GM21360 (cell line): ENCODE data around the gene LPP.

Experiments
- ATAC-seq: cut with Tn5 transposase; IDR thresholded peaks from one replicate; pipeline ENCODE4 v1.9.1; 2021; ENCODE audit warnings: mild to moderate bottlenecking, moderate library complexity; ENCODE audit not compliant: unreplicated experiment

Gene LPP

GRCh38 chr3:188721312-188721711 lies 567.4 kb downstream of the LPP start:
- no peak for ATAC-seq

DNA sequence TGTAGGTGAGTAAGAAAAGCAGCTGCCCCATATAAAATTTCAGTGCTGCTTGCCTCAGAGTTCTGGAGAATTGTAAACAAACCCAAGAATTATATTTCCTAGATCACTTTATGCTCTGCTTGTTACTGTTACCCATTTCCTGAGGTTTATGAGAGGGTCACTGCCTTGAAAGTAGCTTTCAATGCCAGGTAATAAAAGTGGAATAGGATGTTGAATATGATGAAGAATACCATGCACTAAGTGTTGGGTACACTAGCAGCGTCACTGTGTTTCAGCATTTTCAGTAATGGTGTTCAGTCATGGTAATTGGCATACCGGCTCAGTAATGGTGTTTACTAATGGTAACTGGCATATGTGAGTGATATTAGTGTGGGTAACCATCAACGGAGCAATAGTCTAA lies 568.0 kb downstream of the LPP start:
- no peak for ATAC-seq

- no peak for ATAC-seq
These were observed 569.0 kb downstream of the LPP start for GRCh38 chr3:188722963-188723362.

DNA sequence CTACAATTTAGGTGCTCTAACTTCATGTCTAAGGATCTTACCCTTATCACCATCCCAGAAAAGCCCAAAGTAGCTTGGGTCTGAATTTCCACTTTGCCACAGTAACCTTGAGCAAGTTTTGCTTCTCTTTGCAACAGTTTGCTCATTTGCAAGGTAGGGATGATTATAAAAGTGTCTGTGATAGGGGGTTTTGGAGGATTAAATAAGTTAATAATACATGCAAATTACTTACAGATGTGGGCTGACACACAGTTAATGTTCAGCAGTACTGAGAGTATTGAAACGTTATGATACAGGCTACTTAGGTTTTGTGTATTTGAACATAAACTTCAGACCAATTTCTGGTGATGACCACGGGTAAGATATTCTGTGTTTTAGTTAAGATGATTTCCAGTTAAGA lies 573.1 kb downstream of the LPP start:
- no peak for ATAC-seq

GRCh38 chr3:188728371-188728896 lies 574.5 kb downstream of the LPP start:
- no peak for ATAC-seq

DNA sequence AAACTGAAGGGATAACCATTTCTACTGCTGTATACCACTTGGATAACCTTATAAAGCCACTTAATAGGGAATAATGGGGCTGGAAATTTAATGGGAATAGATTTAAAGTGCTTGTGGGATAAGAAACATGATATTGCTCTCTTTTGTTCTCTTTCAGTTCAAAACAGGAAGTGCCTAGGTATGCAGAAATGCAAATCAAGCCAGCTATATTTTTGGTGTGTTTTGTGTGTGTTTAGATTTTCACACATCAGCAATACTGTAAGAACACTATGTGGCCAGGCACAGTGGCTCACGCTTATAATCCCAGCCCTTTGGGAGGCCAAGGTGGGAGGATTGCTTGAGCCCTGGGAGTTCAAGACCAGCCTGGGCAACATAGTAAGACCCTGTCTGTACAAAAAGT lies 575.5 kb downstream of the LPP start:
- no peak for ATAC-seq

- no peak for ATAC-seq
These were observed 580.4 kb downstream of the LPP start for GRCh38 chr3:188734395-188734794.

- ATAC-seq = no peak
These were observed 585.6 kb downstream of the LPP start for GRCh38 chr3:188739511-188739910.

DNA sequence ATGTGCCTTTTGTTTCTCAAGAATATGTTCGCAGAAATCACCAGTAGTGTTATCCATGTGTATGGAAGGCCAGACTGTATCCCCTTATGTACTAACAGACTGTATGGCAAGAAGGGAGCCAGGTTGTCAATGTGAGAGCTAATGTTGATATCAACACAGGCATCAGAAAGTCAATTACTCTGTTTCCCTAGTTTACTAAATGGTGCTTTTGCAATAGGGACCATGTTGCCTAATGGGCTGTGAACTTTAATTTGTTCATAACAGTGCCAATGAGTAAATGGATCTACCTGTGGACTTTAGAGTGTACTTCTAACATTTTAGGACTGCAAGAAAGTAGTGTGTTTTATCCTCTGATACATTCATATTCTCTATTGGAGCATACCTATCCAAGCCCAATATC lies 586.1 kb downstream of the LPP start:
- no peak for ATAC-seq

- ATAC-seq = no peak
These were observed 589.0 kb downstream of the LPP start for GRCh38 chr3:188742755-188743550.

GRCh38 chr3:188744166-188744565 lies 590.2 kb downstream of the LPP start:
- ATAC-seq = no peak

DNA sequence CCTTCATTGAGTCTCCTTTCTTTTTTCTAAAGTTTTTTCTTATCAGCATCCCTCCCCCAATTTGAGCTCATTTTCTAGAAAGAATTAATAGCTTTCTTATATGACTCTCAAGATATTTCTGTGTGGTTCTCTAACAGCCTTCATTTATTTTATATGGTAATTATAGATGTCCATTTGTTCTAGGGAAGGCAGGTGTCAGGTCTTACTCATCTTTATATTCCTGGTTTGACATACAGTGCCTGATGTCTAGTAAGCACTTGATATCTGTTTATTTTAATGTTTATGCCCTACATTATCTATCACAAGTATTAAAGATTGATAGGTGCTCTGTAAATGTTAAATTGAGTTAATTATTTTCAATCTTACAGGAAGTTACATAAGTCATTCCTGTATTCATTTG lies 591.1 kb downstream of the LPP start:
- no peak for ATAC-seq

DNA sequence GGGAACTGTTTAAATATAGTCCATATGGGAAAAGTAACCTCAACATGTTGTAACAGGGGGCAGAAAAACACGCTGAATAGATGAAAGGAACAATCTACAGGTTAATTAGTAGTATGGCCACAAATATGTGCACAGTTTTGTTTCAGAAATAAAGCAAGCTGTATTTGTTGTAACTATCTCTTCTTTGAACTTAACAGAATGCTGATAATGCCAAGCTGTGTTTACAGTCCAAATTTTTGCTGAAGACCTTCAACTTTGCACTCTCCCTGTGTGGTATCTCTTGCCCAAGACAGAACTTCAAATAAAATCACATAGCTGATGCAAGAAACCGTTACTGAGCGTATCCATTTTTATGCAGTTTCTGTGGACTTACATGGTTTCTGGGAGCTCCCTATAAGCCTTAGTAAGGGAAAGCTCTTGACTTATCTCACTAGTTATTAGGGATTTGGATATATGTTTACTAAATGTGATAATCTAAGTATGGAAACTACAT lies 592.4 kb downstream of the LPP start:
- no peak for ATAC-seq

DNA sequence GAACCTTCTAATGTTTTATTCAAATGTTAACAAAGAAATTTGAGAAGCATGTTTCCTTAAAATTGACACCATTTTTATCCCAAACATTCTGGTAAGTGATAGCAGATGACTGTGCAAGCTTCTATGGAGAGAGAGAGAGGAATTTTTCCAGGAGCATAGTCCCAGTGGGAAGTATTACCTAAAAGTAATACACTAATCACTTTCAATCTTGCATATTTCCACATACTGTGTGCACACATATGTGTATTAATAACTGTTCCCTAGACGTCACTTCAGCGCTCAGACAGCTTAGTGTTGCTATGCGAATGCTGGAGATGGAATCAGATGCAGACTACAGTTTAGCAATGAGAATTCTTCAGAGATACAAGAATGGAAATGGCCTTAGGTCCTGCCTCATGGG lies 593.5 kb downstream of the LPP start:
- no peak for ATAC-seq

DNA sequence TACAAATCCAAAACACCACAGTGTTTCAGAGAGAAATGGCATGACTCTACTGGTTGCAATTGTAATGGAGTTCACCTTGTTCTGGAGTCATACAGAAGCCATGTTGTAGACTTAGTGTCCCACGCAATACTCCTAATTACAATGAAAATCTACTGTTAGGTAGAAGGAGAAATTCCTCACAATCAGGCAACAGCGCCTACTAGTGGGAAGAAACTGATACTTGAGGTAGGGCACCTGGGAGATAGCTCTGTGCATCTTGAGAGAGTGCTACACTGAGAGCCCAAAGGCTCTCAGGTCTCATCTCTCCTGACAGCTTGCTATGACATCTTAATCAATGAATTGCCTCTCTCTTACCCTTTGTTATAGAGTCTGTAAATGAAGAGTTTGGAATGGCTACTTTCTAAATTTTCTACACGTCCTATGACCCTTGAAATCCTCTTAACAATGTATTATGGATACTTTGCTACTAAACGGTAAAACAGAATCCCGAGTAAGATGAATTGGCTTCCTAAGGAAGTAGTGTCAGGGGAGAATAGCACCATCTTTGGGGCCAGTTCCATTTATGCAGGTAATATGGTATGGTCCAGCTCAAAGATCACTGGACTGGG lies 595.2 kb downstream of the LPP start:
- ATAC-seq = no peak

GRCh38 chr3:188749830-188750229 lies 595.9 kb downstream of the LPP start:
- ATAC-seq = no peak

DNA sequence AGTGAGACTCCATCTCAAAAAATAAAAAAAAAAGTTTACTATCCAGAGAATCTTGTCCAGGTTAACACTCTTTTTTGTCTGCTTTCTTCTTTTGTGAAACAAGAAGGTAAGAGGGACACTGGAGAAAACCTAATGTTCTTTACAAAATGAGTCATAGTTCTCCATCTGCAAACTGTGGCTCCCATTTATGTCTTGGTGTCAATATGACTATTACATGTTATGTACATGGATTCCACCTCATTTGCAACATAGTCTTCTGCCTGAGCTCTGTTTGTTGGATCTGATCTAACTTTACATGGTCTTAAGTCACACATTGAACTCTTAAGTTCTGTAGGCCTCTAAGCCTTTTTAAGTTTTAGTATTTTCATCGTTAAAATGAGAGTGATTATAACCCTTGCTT lies 596.7 kb downstream of the LPP start:
- no peak for ATAC-seq

DNA sequence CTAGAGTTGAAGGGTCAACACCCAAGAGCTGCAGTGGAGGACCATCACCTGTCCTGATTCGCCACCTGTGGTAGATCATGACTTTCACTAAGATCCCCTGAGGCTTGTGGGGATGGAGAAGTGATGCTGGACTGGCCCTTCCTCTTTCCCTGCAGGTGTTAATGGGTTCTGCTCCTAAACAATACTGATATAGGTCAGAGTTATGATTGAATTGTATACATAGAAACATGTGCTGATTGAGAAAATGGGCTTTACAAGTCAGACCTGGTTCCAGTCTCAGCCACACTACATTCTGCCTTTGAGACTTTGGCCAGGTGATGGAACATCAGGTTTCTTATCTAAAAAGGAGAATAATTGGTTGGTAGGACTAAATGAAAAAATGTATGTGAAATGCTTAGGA lies 598.9 kb downstream of the LPP start:
- ATAC-seq = peak; percentile 13

DNA sequence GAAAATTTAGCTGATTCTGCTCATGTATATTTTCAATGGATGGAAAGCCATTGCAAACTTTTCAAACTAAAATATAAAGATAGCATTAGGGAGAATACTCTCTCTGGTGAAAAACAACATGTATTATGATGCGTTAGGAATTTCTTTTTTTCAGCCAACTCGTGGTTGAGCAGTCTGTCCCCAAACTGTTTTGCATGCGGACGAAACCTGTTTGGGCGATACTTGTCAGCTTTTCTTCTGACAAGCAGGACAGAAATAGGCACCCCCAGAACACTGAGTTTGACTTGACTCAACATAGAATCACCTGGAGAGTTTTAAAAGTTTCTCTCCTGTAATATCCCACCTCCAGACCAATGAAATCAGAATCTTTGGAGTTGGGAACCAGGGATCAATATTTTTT lies 600.3 kb downstream of the LPP start:
- ATAC-seq = no peak

GRCh38 chr3:188756241-188756640 lies 602.3 kb downstream of the LPP start:
- no peak for ATAC-seq

DNA sequence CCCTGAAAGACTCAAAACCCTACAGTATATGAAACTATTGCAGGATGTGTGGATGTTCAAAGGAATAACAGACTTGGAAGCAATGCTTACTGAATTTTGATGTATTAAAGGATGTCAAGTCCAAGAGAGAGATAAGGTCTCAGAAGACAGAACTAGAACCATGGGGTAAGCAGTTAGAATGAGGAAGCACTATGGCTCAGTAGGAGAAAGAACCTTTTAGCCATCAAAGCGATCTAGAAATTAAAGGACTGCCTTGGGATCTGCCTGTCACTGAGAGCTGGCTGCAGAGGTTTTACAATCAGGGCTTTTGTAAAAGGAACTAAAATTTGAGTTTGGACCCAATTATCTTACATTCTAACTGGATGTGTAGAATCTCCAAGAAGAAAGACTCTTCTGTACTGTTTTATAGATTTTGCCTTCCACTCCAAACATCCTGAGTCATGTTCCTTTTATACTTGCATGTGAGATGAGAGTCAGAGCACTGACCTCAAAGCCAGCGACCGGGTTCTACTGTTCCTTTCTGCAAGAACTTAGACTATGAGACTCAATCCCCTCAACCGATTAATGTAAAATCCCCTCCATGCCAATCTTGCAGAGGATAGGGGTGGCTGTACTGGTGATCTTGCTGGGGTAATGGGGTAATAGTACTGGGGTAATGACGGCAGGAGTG lies 605.5 kb downstream of the LPP start:
- ATAC-seq = no peak

GRCh38 chr3:188760408-188760807 lies 606.5 kb downstream of the LPP start:
- no peak for ATAC-seq
